HG02571 (cell line): Measurements from ENCODE around the gene TMEM247.

Source experiments
- ATAC-seq: cut with Tn5 transposase; IDR thresholded peaks from one replicate; pipeline ENCODE4 v1.9.1; 2021; ENCODE audit warnings: mild to moderate bottlenecking, moderate library complexity; ENCODE audit not compliant: unreplicated experiment

TMEM247 gene

GRCh38 chr2:46487667-46488335 is 8.4 kb downstream of the TMEM247 start:
- ATAC-seq = no peak

GRCh38 chr2:46488389-46488788 is 9.0 kb downstream of the TMEM247 start:
- ATAC-seq = no peak

GRCh38 chr2:46489423-46490174 is 10.2 kb downstream of the TMEM247 start:
- no peak for ATAC-seq

- ATAC-seq = no peak
Measured at GRCh38 chr2:46490521-46491141, 11.3 kb downstream of the TMEM247 start.

- ATAC-seq = no peak
Measured at GRCh38 chr2:46492301-46492700, 12.9 kb downstream of the TMEM247 start.

- ATAC-seq = peak; percentile 51
Measured at GRCh38 chr2:46493241-46493970, 14.0 kb downstream of the TMEM247 start.

- no peak for ATAC-seq
Measured at GRCh38 chr2:46493971-46494250, 14.5 kb downstream of the TMEM247 start.

GRCh38 chr2:46494596-46494995 is 15.2 kb downstream of the TMEM247 start:
- no peak for ATAC-seq

- ATAC-seq = no peak
Measured at GRCh38 chr2:46495231-46496030, 16.1 kb downstream of the TMEM247 start.

- ATAC-seq = no peak
Measured at GRCh38 chr2:46497766-46498165, 18.4 kb downstream of the TMEM247 start.

- no peak for ATAC-seq
Measured at GRCh38 chr2:46498681-46499080, 19.3 kb downstream of the TMEM247 start.

- ATAC-seq = no peak
Measured at GRCh38 chr2:46499392-46499785, 20.0 kb downstream of the TMEM247 start.

GRCh38 chr2:46500801-46501200 is 21.4 kb downstream of the TMEM247 start:
- ATAC-seq = no peak

GRCh38 chr2:46502291-46502885 is 23.0 kb downstream of the TMEM247 start:
- no peak for ATAC-seq

- ATAC-seq = no peak
Measured at GRCh38 chr2:46503686-46504085, 24.3 kb downstream of the TMEM247 start.

- ATAC-seq = no peak
Measured at GRCh38 chr2:46504221-46504620, 24.9 kb downstream of the TMEM247 start.

- ATAC-seq = no peak
Measured at GRCh38 chr2:46504685-46505471, 25.5 kb downstream of the TMEM247 start.

GRCh38 chr2:46505472-46505783 is 26.1 kb downstream of the TMEM247 start:
- ATAC-seq = no peak

GRCh38 chr2:46506131-46506706 is 26.9 kb downstream of the TMEM247 start:
- no peak for ATAC-seq
